MCF 10A (cell line): ENCODE measurements around the gene CPT1B. TPM values are rescaled to one million over a fixed set of nuclear protein-coding genes. Genes with fewer than 3 reads are reported as not detected.

Experiments
- BruUV-seq: library from RNA; stranded (reverse); fragments of 400-500 nt; replicated peaks from 2 replicates; lab custom pipeline; 2021; lab: Mats Ljungman, UMichigan
- CTCF ChIA-PET: fragments of 300-600 bp; sonication (Branson Sonifier 250); formaldehyde crosslinking; extraction: SDS; loops from one replicate; lab custom pipeline; 2021; ENCODE audit warnings: antibody characterized with exemption, inconsistent platforms; lab: Yijun Ruan, JAX
- POLR2A ChIA-PET: fragments of 300-600, 350-650 bp; sonication (Branson Sonifier 250); formaldehyde crosslinking; extraction: SDS; loops from one replicate; lab custom pipeline; 2020; ENCODE audit warnings: antibody characterized with exemption, inconsistent platforms; lab: Yijun Ruan, JAX
- DNase-seq: peaks from one replicate; pipeline ENCODE4 v3.0.0-alpha.2; 2018; ENCODE audit not compliant: unreplicated experiment
- H3K27ac Mint-ChIP-seq: one replicate; pipeline ENCODE4 v1.8.0; 2022; ENCODE audit warnings: mild to moderate bottlenecking, low read depth, mixed read lengths; ENCODE audit not compliant: unreplicated experiment
- H3K27me3 Mint-ChIP-seq: one replicate; pipeline ENCODE4 v1.8.0; 2022; ENCODE audit warnings: mixed read lengths; ENCODE audit not compliant: insufficient read depth, unreplicated experiment
- H3K36me3 Mint-ChIP-seq: one replicate; pipeline ENCODE4 v1.8.0; 2022; ENCODE audit warnings: mild to moderate bottlenecking, moderate library complexity, mixed read lengths; ENCODE audit not compliant: insufficient read depth, unreplicated experiment
- H3K4me1 Mint-ChIP-seq: one replicate; pipeline ENCODE4 v1.8.0; 2022; ENCODE audit warnings: mixed read lengths; ENCODE audit not compliant: insufficient read depth, unreplicated experiment
- H3K4me3 Mint-ChIP-seq: one replicate; pipeline ENCODE4 v1.8.0; 2022; ENCODE audit warnings: mild to moderate bottlenecking, moderate library complexity, mixed read lengths; ENCODE audit not compliant: unreplicated experiment
- H3K9me3 Mint-ChIP-seq: one replicate; pipeline ENCODE4 v1.8.0; 2022; ENCODE audit warnings: mixed read lengths; ENCODE audit not compliant: unreplicated experiment
- CTCF ChIP-seq: fragments of 200-600 bp; IDR thresholded peaks from one replicate; pipeline ENCODE4 v1.8.0; 2022; ENCODE audit warnings: antibody characterized with exemption, mild to moderate bottlenecking; ENCODE audit not compliant: unreplicated experiment
- intact Hi-C: fragments of 100-400 bp; cut with micrococcal nuclease; formaldehyde crosslinking; loops from 2 replicates; pipeline ENCODE4 v1.14.1; 2022
- total RNA-seq: library from RNA; stranded (reverse); gene quantifications from 2 replicates; pipeline ENCODE4 v1.2.3, GENCODE V29; 2022

CPT1B gene
- total RNA-seq, 1 experiment from 2014 or later: 52.2 TPM

GRCh38 chr22:50602338-50602700, 24.1 kb upstream of the CPT1B start:
- peak overlapping the region; percentile 58 for H3K4me3 Mint-ChIP-seq
- peaks cover 6% of the 10 kb centered on the region for H3K36me3 Mint-ChIP-seq
- no TSS peak for BruUV-seq
- H3K4me1 Mint-ChIP-seq: no peaks in the 10 kb centered on the region
- POLR2A ChIA-PET: interaction anchor here (2.6 kb wide), 1 partner anchor 19 kb away, joined by 5 read pairs; no protein-coding TSS in a partner anchor
- CTCF ChIA-PET: interaction anchor here (1.4 kb wide), 1 partner anchor 19 kb away, joined by 3 read pairs; no protein-coding TSS in a partner anchor
- H3K27ac Mint-ChIP-seq: no peak overlapping the region
- intact Hi-C loops: no loop called here
- H3K27me3 Mint-ChIP-seq: peaks cover 20% of the 10 kb centered on the region
- no peaks in the 10 kb centered on the region for H3K9me3 Mint-ChIP-seq
- no peak for DNase-seq
- no peak for TF ChIP-seq CTCF

GRCh38 chr22:50601669-50602337, 23.6 kb upstream of the CPT1B start:
- peaks cover 15% of the 10 kb centered on the region for H3K27me3 Mint-ChIP-seq
- H3K9me3 Mint-ChIP-seq: no peaks in the 10 kb centered on the region
- no TSS peak for BruUV-seq
- CTCF ChIA-PET: no interaction called here
- H3K27ac Mint-ChIP-seq: no peak overlapping the region
- peaks cover 6% of the 10 kb centered on the region for H3K36me3 Mint-ChIP-seq
- H3K4me3 Mint-ChIP-seq: peak overlapping the region; percentile 58
- intact Hi-C loops: no loop called here
- H3K4me1 Mint-ChIP-seq: no peaks in the 10 kb centered on the region
- no peak for DNase-seq
- no peak for TF ChIP-seq CTCF
- POLR2A ChIA-PET: interaction anchor here (2.6 kb wide), 1 partner anchor 19 kb away, joined by 5 read pairs; no protein-coding TSS in a partner anchor

GRCh38 chr22:50600967-50601668, 22.9 kb upstream of the CPT1B start:
- Mint-ChIP-seq H3K27me3 (peaks cover 13% of the 10 kb centered on the region), H3K9me3 (no peaks in the 10 kb centered on the region), H3K27ac (no peak overlapping the region), H3K36me3 (peaks cover 6% of the 10 kb centered on the region), H3K4me3 (peak overlapping the region; percentile 58), H3K4me1 (no peaks in the 10 kb centered on the region)
- no peak for TF ChIP-seq CTCF
- no peak for DNase-seq
- CTCF ChIA-PET: no interaction called here
- no TSS peak for BruUV-seq
- POLR2A ChIA-PET: interaction anchor here (2.6 kb wide), 1 partner anchor 20 kb away, joined by 5 read pairs; no protein-coding TSS in a partner anchor
- intact Hi-C loops: no loop called here

GRCh38 chr22:50600538-50600937, 22.3 kb upstream of the CPT1B start, which contains the start of gene MAPK8IP2:
MAPK8IP2 (plus strand) TSS chr22:50600793; CDS start chr22:50600819, 26 bp downstream.
- Mint-ChIP-seq H3K27ac (no peak within 1 kb of the TSS), H3K9me3 (no peaks in the 10 kb centered on the region), H3K4me3 (peak within 1 kb of the TSS; percentile 58), H3K4me1 (no peaks in the 10 kb centered on the region), H3K36me3 (peaks cover 6% of the 10 kb centered on the region), H3K27me3 (peaks cover 13% of the 10 kb centered on the region)
- ChIA-PET CTCF (no interaction called here), POLR2A (interaction anchor here (0.5 kb wide), 1 partner anchor 17 kb away, joined by 4 read pairs; no protein-coding TSS in a partner anchor)
- no peak for DNase-seq
- TF ChIP-seq CTCF: no peak
- intact Hi-C loops: no loop called here
- no TSS peak for BruUV-seq
